ENCODE results near the gene ZNF385D. TPM values are rescaled to one million over a fixed set of nuclear protein-coding genes. Genes with fewer than 3 reads are reported as not detected.

The ZNF385D gene
- total RNA-seq, 4 donors from 2014 or later = 0.26 to 53.6 (median 19.2) TPM

GRCh38 chr3:21551019-21551418, 200.0 kb downstream of the ZNF385D start:
- H3K36me3 ChIP-seq = no peaks in the 10 kb centered on the region
- H3K4me1 ChIP-seq = no peaks in the 10 kb centered on the region
- intact Hi-C loops (cut with DNase I; ENCODE audit: low total_unique reads) = no loop called here
- H3K4me3 ChIP-seq = no peak overlapping the region
- TF ChIP-seq POLR2A (IDR thresholded peaks at IDR 0.05) = no peak
- TF ChIP-seq CTCF (IDR thresholded peaks at IDR 0.05) = no peak
- no peak overlapping the region for H3K27ac ChIP-seq
- DNase-seq = no peak
- H3K27me3 ChIP-seq = no peaks in the 10 kb centered on the region
- no peaks in the 10 kb centered on the region for H3K9me3 ChIP-seq

GRCh38 chr3:21544076-21544462, 206.9 kb downstream of the ZNF385D start:
- no peaks in the 10 kb centered on the region for H3K9me3 ChIP-seq
- DNase-seq = no peak
- intact Hi-C loops (cut with DNase I; ENCODE audit: low total_unique reads) = no loop called here
- TF ChIP-seq POLR2A (IDR thresholded peaks at IDR 0.05) = no peak
- no peak for TF ChIP-seq CTCF (IDR thresholded peaks at IDR 0.05)
- H3K27me3 ChIP-seq = no peaks in the 10 kb centered on the region
- no peaks in the 10 kb centered on the region for H3K4me1 ChIP-seq
- no peak overlapping the region for H3K4me3 ChIP-seq
- no peaks in the 10 kb centered on the region for H3K36me3 ChIP-seq
- H3K27ac ChIP-seq = no peak overlapping the region

- no peaks in the 10 kb centered on the region for H3K27me3 ChIP-seq
- no peaks in the 10 kb centered on the region for H3K9me3 ChIP-seq
- TF ChIP-seq POLR2A (IDR thresholded peaks at IDR 0.05) (no peak), CTCF (IDR thresholded peaks at IDR 0.05) (no peak)
Measured at GRCh38 chr3:21543380-21544075, 207.5 kb downstream of the ZNF385D start.

GRCh38 chr3:21542656-21543379, 208.2 kb downstream of the ZNF385D start:
- Histone ChIP-seq H3K36me3 (no peaks in the 10 kb centered on the region), H3K4me1 (no peaks in the 10 kb centered on the region), H3K27ac (no peak overlapping the region), H3K27me3 (no peaks in the 10 kb centered on the region), H3K9me3 (no peaks in the 10 kb centered on the region), H3K4me3 (no peak overlapping the region)
- DNase-seq = no peak
- intact Hi-C loops (cut with DNase I; ENCODE audit: low total_unique reads) = no loop called here
- TF ChIP-seq POLR2A (IDR thresholded peaks at IDR 0.05) = no peak

More at GRCh38 chr3:21543380-21544075, 207.5 kb downstream of the ZNF385D start:
- no peaks in the 10 kb centered on the region for H3K4me1 ChIP-seq
- H3K36me3 ChIP-seq = no peaks in the 10 kb centered on the region
- H3K4me3 ChIP-seq = no peak overlapping the region
- no peak for DNase-seq
- intact Hi-C loops (cut with DNase I; ENCODE audit: low total_unique reads) = no loop called here
- H3K27ac ChIP-seq = no peak overlapping the region

- H3K27ac ChIP-seq = no peak overlapping the region
- no peak for DNase-seq
- TF ChIP-seq POLR2A (IDR thresholded peaks at IDR 0.05) = no peak
- TF ChIP-seq CTCF (IDR thresholded peaks at IDR 0.05) = no peak
- H3K4me1 ChIP-seq = no peaks in the 10 kb centered on the region
- no peaks in the 10 kb centered on the region for H3K36me3 ChIP-seq
- no peaks in the 10 kb centered on the region for H3K27me3 ChIP-seq
- intact Hi-C loops (cut with DNase I; ENCODE audit: low total_unique reads) = no loop called here
- H3K9me3 ChIP-seq = no peaks in the 10 kb centered on the region
- no peak overlapping the region for H3K4me3 ChIP-seq
Measured at GRCh38 chr3:21540265-21540664, 210.7 kb downstream of the ZNF385D start.

Data from uterus (tissue), 4 donors.